H1 (cell line): ENCODE data around the gene SLC35D3. TPM values are rescaled to one million over a fixed set of nuclear protein-coding genes. Genes with fewer than 3 reads are reported as not detected.

Experiments
- CTCF ChIA-PET: fragments of 300-600 bp; sonication (Branson Sonifier 250); formaldehyde crosslinking; loops from one replicate; lab custom pipeline; 2021; ENCODE audit not compliant: partially characterized antibody; lab: Charles Lee
- POLR2A ChIA-PET: fragments of 300-600 bp; sonication (Branson Sonifier 250); formaldehyde crosslinking; loops from one replicate; lab custom pipeline; 2021; ENCODE audit warnings: inconsistent platforms; ENCODE audit not compliant: partially characterized antibody; lab: Charles Lee
- DNase-seq, 2 experiments: peaks; one replicate each; pipeline versions ENCODE4 v3.0.0 to v3.0.0-alpha.2; 2010 to 2022; ENCODE audit warnings: low spot score in 2 of 2, low read depth in 1 of 2, mixed read lengths in 1 of 2
- FAIRE-seq: peaks from 2 replicates; lab custom pipeline; 2011; peaks lifted over from hg19 to GRCh38; lab: Jason Lieb, UNC
- H2AFZ ChIP-seq: 2 replicates; pipeline ENCODE4 v1.8.1; 2012; ENCODE audit warnings: low read length, inconsistent platforms
- H2AK5ac ChIP-seq: 2 replicates; pipeline ENCODE4 v1.6.1; 2013; ENCODE audit warnings: low read depth, low read length
- H2BK120ac ChIP-seq: replicated peaks from 2 replicates; pipeline ENCODE3; 2013; ENCODE audit warnings: low read depth, low read length, inconsistent platforms
- H2BK12ac ChIP-seq: 2 replicates; pipeline ENCODE4 v1.6.1; 2013; ENCODE audit warnings: low read depth, low read length
- H2BK15ac ChIP-seq: 2 replicates; pipeline ENCODE4 v1.6.1; 2013; ENCODE audit warnings: low read length
- H2BK20ac ChIP-seq: 2 replicates; pipeline ENCODE4 v1.6.1; 2013; ENCODE audit warnings: low read length
- H2BK5ac ChIP-seq: 2 replicates; pipeline ENCODE4 v1.6.1; 2013; ENCODE audit warnings: low read depth, low read length
- H3K14ac ChIP-seq: 2 replicates; pipeline ENCODE4 v1.6.1; 2013; ENCODE audit warnings: inconsistent platforms; ENCODE audit not compliant: insufficient read length
- H3K18ac ChIP-seq: 2 replicates; pipeline ENCODE4 v1.6.1; 2013; ENCODE audit warnings: low read length; ENCODE audit errors: extremely low read depth
- H3K23ac ChIP-seq: 2 replicates; pipeline ENCODE4 v1.6.1; 2013; ENCODE audit warnings: inconsistent platforms; ENCODE audit not compliant: insufficient read length
- H3K23me2 ChIP-seq: 2 replicates; pipeline ENCODE4 v1.6.1; 2013; ENCODE audit warnings: low read depth, low read length
- H3K27ac ChIP-seq: 2 replicates; pipeline ENCODE4 v1.6.1; 2011; ENCODE audit warnings: low read depth, low read length, inconsistent platforms
- H3K27me3 ChIP-seq, 4 experiments: replicated peaks in 1 of 4; 1 replicate in 1 of 4; 2 replicates in 3 of 4; pipeline versions ENCODE4 v1.6.1 to v1.8.1; 2011 to 2013; ENCODE audit warnings: low read length in 3 of 4, mild to moderate bottlenecking in 3 of 4, inconsistent platforms in 2 of 4, mixed read lengths in 2 of 4, moderate library complexity in 1 of 4; ENCODE audit not compliant: control insufficient read depth in 3 of 4, insufficient read depth in 3 of 4; ENCODE audit errors: extremely low read depth in 1 of 4
- H3K36me3 ChIP-seq, 4 experiments: 2 replicates each; pipeline versions ENCODE4 v1.6.1 to v1.8.1; 2011 to 2013; ENCODE audit warnings: mild to moderate bottlenecking in 4 of 4, low read length in 3 of 4, moderate library complexity in 2 of 4, control low read depth in 1 of 4, inconsistent platforms in 1 of 4; ENCODE audit not compliant: insufficient read depth in 4 of 4, control insufficient read depth in 2 of 4
- H3K4ac ChIP-seq: replicated peaks from 2 replicates; pipeline ENCODE3; 2013; ENCODE audit warnings: low read length, low read depth, mixed read lengths, inconsistent platforms; ENCODE audit not compliant: insufficient read length
- H3K4me1 ChIP-seq, 4 experiments: replicated peaks in 1 of 4; 1 replicate in 1 of 4; 2 replicates in 3 of 4; pipeline versions ENCODE4 v1.6.1 to v1.8.1; 2011 to 2013; ENCODE audit warnings: low read length in 3 of 4, inconsistent platforms in 2 of 4, mixed read lengths in 1 of 4; ENCODE audit not compliant: insufficient read depth in 4 of 4, control insufficient read depth in 3 of 4
- H3K4me2 ChIP-seq, 2 experiments: 2 replicates each; pipeline versions ENCODE4 v1.6.1 to v1.8.1; 2011 to 2013; ENCODE audit warnings: low read depth in 2 of 2, low read length in 2 of 2, control low read depth in 1 of 2, inconsistent platforms in 1 of 2, mild to moderate bottlenecking in 1 of 2; ENCODE audit not compliant: insufficient read depth in 1 of 2
- H3K4me3 ChIP-seq, 4 experiments: fragments of 200-600, 300-600 bp in 1 of 4; sonication (generic), shearing (Covaris generic), sonication (Bioruptor Twin) in 1 of 4; 2 replicates each; pipeline versions ENCODE4 v1.5.1 to v1.8.1; 2011 to 2016; ENCODE audit warnings: low read length in 4 of 4, low read depth in 3 of 4, control low read depth in 2 of 4, inconsistent platforms in 2 of 4, mild to moderate bottlenecking in 2 of 4, mixed read lengths in 1 of 4, moderate library complexity in 1 of 4; ENCODE audit not compliant: insufficient read depth in 2 of 4; ENCODE audit errors: extremely low read depth in 1 of 4
- H3K56ac ChIP-seq: replicated peaks from 2 replicates; pipeline ENCODE3; 2013; ENCODE audit warnings: low read depth, mild to moderate bottlenecking, mixed read lengths, low read length, inconsistent platforms; ENCODE audit not compliant: insufficient read length
- H3K79me1 ChIP-seq: 2 replicates; pipeline ENCODE4 v1.6.1; 2013; ENCODE audit warnings: low read depth, low read length, control low read depth
- H3K79me2 ChIP-seq, 2 experiments: 2 replicates each; pipeline versions ENCODE4 v1.6.1 to v1.8.1; 2012 to 2013; ENCODE audit warnings: low read length in 2 of 2, mild to moderate bottlenecking in 2 of 2, inconsistent platforms in 1 of 2; ENCODE audit not compliant: insufficient read depth in 2 of 2, control insufficient read depth in 1 of 2
- H3K9ac ChIP-seq, 4 experiments: replicated peaks in 1 of 4; 1 replicate in 1 of 4; 2 replicates in 3 of 4; pipeline versions ENCODE4 v1.6.1 to v1.8.1; 2011 to 2013; ENCODE audit warnings: low read depth in 3 of 4, low read length in 3 of 4, control low read depth in 2 of 4, mild to moderate bottlenecking in 2 of 4, moderate library complexity in 2 of 4, inconsistent platforms in 1 of 4; ENCODE audit errors: extremely low read depth in 1 of 4
- H3K9me3 ChIP-seq, 2 experiments: 2 replicates each; pipeline versions ENCODE4 v1.6.1 to v1.8.1; 2012 to 2013; ENCODE audit warnings: mild to moderate bottlenecking in 2 of 2, moderate library complexity in 2 of 2, control low read depth in 1 of 2, inconsistent platforms in 1 of 2, low read depth in 1 of 2, low read length in 1 of 2, mixed read lengths in 1 of 2; ENCODE audit not compliant: insufficient read depth in 2 of 2
- H4K20me1 ChIP-seq, 2 experiments: replicated peaks in 1 of 2; 2 replicates each; pipeline versions ENCODE3 to v1.8.1; 2011 to 2013; ENCODE audit warnings: inconsistent platforms in 2 of 2, low read length in 2 of 2, mild to moderate bottlenecking in 1 of 2; ENCODE audit not compliant: insufficient read depth in 2 of 2, control insufficient read depth in 1 of 2
- H4K5ac ChIP-seq: 2 replicates; pipeline ENCODE4 v1.6.1; 2013; ENCODE audit warnings: low read length, low read depth, mixed read lengths, inconsistent platforms; ENCODE audit not compliant: insufficient read length
- H4K8ac ChIP-seq: 2 replicates; pipeline ENCODE4 v1.8.0; 2013; ENCODE audit warnings: mild to moderate bottlenecking, moderate library complexity, low read length, inconsistent platforms; ENCODE audit not compliant: insufficient read depth; ENCODE audit errors: extremely low read depth
- H4K91ac ChIP-seq: replicated peaks from 2 replicates; pipeline ENCODE3; 2013; ENCODE audit warnings: low read length, mixed read lengths, inconsistent platforms; ENCODE audit not compliant: insufficient read length
- ASH2L ChIP-seq: fragments of 200-600, 300-600 bp; sonication (generic); IDR thresholded peaks from one replicate; pipeline ENCODE4 v1.7.1; 2017; ENCODE audit warnings: low read length
- EGR1 ChIP-seq: IDR thresholded peaks from 2 replicates; pipeline ENCODE4 v1.6.1; 2011; ENCODE audit warnings: low read depth, low read length, borderline replicate concordance
- FOSL1 ChIP-seq: IDR thresholded peaks from 2 replicates; pipeline ENCODE4 v1.6.1; 2011; ENCODE audit warnings: mild to moderate bottlenecking, low read depth, low read length, moderate library complexity; ENCODE audit not compliant: insufficient read depth
- KDM1A ChIP-seq: fragments of 200-600, 300-600 bp; sonication (generic); IDR thresholded peaks from 2 replicates; pipeline ENCODE4 v1.7.1; 2016; ENCODE audit warnings: mild to moderate bottlenecking, low read length, borderline replicate concordance
- WGBS, 2 experiments: shearing (Covaris generic) in 1 of 2; methylation state at CpG; one replicate each; pipeline versions ENCODE4 v1.1.6 to v1.1.7; 2013 to 2015; ENCODE audit warnings: low lambda C conversion rate in 2 of 2, mixed read lengths in 2 of 2, inconsistent platforms in 1 of 2, low coverage in 1 of 2, missing lambda C conversion rate in 1 of 2; ENCODE audit not compliant: insufficient replicate concordance in 2 of 2, insufficient coverage in 1 of 2, insufficient read length in 1 of 2; ENCODE audit errors: extremely low coverage in 1 of 2, missing lambda C conversion rate in 1 of 2; 5-methylcytosine and 5-hydroxymethylcytosine counted together
- polyA plus RNA-seq, 7 experiments: library from polyadenylated mRNA; depleted of rRNA in 3 of 7; stranded (reverse) in 5 of 7; unstranded in 2 of 7; fragments of >200 nt in 5 of 7; fragments of 200-250 nt in 2 of 7; gene quantifications; 1 replicate in 5 of 7; 2 replicates in 1 of 7; 4 replicates in 1 of 7; pipeline versions ENCODE4 v1.2.1 to v1.2.3, GENCODE V29; 2011 to 2013; ENCODE audit warnings: missing spikeins in 2 of 7, mixed read lengths in 2 of 7
- total RNA-seq: library from RNA; stranded (reverse); fragmentation: NEBNext Ultra II Directional; extraction: Animal tissue kit (Norgen Biotek cat#: 25700); gene quantifications from 2 replicates; pipeline ENCODE4 v1.2.1, GENCODE V29; 2021
- TF ChIP-seq, protein P1 (sequence below): IDR thresholded peaks from 2 replicates; pipeline ENCODE4 v1.6.1; 2012; ENCODE audit warnings: inconsistent platforms

SLC35D3 gene
- total and polyA plus RNA-seq, 2 of the 8 experiments (the other 6 are each of a cell fraction or from before 2014, with no cell fraction given), result 0.27 to 0.39 TPM

DNA sequence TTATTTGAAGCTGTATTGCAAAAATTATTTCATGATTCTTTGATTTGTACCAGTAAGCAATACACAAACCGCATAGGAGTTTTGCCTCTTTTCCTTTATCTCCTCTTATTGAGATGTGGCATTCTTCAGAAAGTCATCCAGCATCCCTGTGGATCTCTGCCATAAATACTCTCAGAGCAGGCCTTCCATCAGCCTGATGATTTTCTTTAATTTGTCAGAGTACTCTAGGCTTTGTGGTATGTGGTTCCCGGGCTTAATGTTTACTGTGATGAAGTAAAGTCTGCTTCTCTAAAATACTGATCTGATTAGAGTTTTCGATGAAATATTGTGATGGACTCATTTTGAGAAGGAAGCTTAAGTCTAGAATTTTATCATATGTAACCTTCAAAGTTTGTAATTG is 31.1 kb upstream of the SLC35D3 start:
- no peak overlapping the region for H3K14ac ChIP-seq
- H3K23ac ChIP-seq, result no peak overlapping the region
- no peak overlapping the region for H3K4me3 ChIP-seq
- no peak for FAIRE-seq
- CTCF ChIA-PET, result interaction anchor here (1.1 kb wide), 1 partner anchor 123 kb away, joined by 3 read pairs; no protein-coding TSS in a partner anchor
- no peaks in the 10 kb centered on the region for H4K20me1 ChIP-seq
- no peak for TF ChIP-seq EGR1
- no peak for TF ChIP-seq FOSL1
- TF ChIP-seq KDM1A, result no peak
- TF ChIP-seq, protein P1, sequence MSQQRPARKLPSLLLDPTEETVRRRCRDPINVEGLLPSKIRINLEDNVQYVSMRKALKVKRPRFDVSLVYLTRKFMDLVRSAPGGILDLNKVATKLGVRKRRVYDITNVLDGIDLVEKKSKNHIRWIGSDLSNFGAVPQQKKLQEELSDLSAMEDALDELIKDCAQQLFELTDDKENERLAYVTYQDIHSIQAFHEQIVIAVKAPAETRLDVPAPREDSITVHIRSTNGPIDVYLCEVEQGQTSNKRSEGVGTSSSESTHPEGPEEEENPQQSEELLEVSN, result no peak
- TF ChIP-seq ASH2L, result no peak
- no peak overlapping the region for H4K8ac ChIP-seq
- no peak overlapping the region for H3K18ac ChIP-seq
- no peak overlapping the region for H3K27ac ChIP-seq
- WGBS, 2 experiments, result 89% methylated on average over 3 of the region's 3 CpGs; no CpG with 5 or more reads in 1 of the 2 experiments
- POLR2A ChIA-PET, result interaction anchor here (1.1 kb wide), 1 partner anchor 16 kb away, joined by 4 read pairs; no protein-coding TSS in a partner anchor
- no peak overlapping the region for H3K4me2 ChIP-seq
- H2BK12ac ChIP-seq, result no peak overlapping the region
- no peak overlapping the region for H2BK20ac ChIP-seq
- no peak overlapping the region for H2BK5ac ChIP-seq
- no peak overlapping the region for H4K5ac ChIP-seq
- H2AK5ac ChIP-seq, result no peak overlapping the region
- no peaks in the 10 kb centered on the region; the same call in 1 of the 2 replicates for H3K79me1 ChIP-seq
- no peak overlapping the region for H4K91ac ChIP-seq
- no peak overlapping the region for H3K56ac ChIP-seq
- no peak overlapping the region for H2BK120ac ChIP-seq
- H3K9ac ChIP-seq, result no peak overlapping the region
- H3K36me3 ChIP-seq, result no peaks in the 10 kb centered on the region
- H3K27me3 ChIP-seq, result peaks cover 0 to 1% (median 0%) of the 10 kb centered on the region in 4 experiments; a peak in 1 of 7 replicates
- no peaks in the 10 kb centered on the region for H3K79me2 ChIP-seq
- no peaks in the 10 kb centered on the region for H3K23me2 ChIP-seq
- H3K4ac ChIP-seq, result no peak overlapping the region
- DNase-seq, result no peak
- no peak overlapping the region for H2BK15ac ChIP-seq
- no peaks in the 10 kb centered on the region for H3K4me1 ChIP-seq
- H3K9me3 ChIP-seq, result no peaks in the 10 kb centered on the region
- H2AFZ ChIP-seq, result no peak overlapping the region
